CD4-positive, alpha-beta T cell treated with Interferon alpha-2 for 1 hour (primary cell): ENCODE results near the gene SHC4.

Experiments
- DNase-seq, 2 donors: peaks; one replicate each; pipeline ENCODE4 v3.0.0-alpha.2; 2020 to 2022

SHC4 gene

GRCh38 chr15:48833526-48834239 is 130.0 kb downstream of the SHC4 start:
- DNase-seq = no peak

GRCh38 chr15:48832648-48833047 is 131.1 kb downstream of the SHC4 start:
- DNase-seq = no peak

GRCh38 chr15:48828906-48829305 is 134.8 kb downstream of the SHC4 start:
- no peak for DNase-seq

GRCh38 chr15:48828471-48828870 is 135.2 kb downstream of the SHC4 start:
- no peak for DNase-seq

- no peak for DNase-seq
These were observed 138.6 kb downstream of the SHC4 start for GRCh38 chr15:48825075-48825474.

- DNase-seq = no peak
These were observed 140.0 kb downstream of the SHC4 start for GRCh38 chr15:48823706-48824105.

- no peak for DNase-seq
These were observed 140.5 kb downstream of the SHC4 start for GRCh38 chr15:48823237-48823636.

- no peak for DNase-seq
These were observed 149.4 kb downstream of the SHC4 start for GRCh38 chr15:48814286-48814685.

- DNase-seq = no peak
These were observed 152.3 kb downstream of the SHC4 start for GRCh38 chr15:48811325-48811958.

GRCh38 chr15:48810414-48811324 is 153.1 kb downstream of the SHC4 start, which contains the start of gene CEP152:
Gene CEP152, minus strand, starts transcription at chr15:48811069. Its CDS starts 5,420 bp downstream, at chr15:48805649.
- DNase-seq = peak; percentile 99

GRCh38 chr15:48806151-48806550 is 157.6 kb downstream of the SHC4 start:
- DNase-seq = no peak

GRCh38 chr15:48805591-48805990 is 158.1 kb downstream of the SHC4 start:
- no peak for DNase-seq

GRCh38 chr15:48803877-48804276 is 159.8 kb downstream of the SHC4 start:
- DNase-seq = no peak

- no peak for DNase-seq
These were observed 160.9 kb downstream of the SHC4 start for GRCh38 chr15:48802867-48803266.

- no peak for DNase-seq
These were observed 161.5 kb downstream of the SHC4 start for GRCh38 chr15:48802257-48802656.

GRCh38 chr15:48800811-48801455 is 162.8 kb downstream of the SHC4 start:
- DNase-seq = peak in 1 of 2 donors; percentile 21

GRCh38 chr15:48800245-48800644 is 163.5 kb downstream of the SHC4 start:
- no peak for DNase-seq

GRCh38 chr15:48798319-48798718 is 165.4 kb downstream of the SHC4 start:
- no peak for DNase-seq

- peak in 1 of 2 donors; percentile 10 for DNase-seq
These were observed 166.8 kb downstream of the SHC4 start for GRCh38 chr15:48796930-48797329.

GRCh38 chr15:48796521-48796920 is 167.2 kb downstream of the SHC4 start:
- no peak for DNase-seq

GRCh38 chr15:48795901-48796300 is 167.8 kb downstream of the SHC4 start:
- no peak for DNase-seq

- peak in 1 of 2 donors; percentile 2 for DNase-seq
These were observed 169.0 kb downstream of the SHC4 start for GRCh38 chr15:48794697-48795134.

GRCh38 chr15:48792408-48792807 is 171.3 kb downstream of the SHC4 start:
- no peak for DNase-seq
